Chondrocyte (in vitro differentiated cells): ENCODE data around the gene PNPLA8. TPM values are rescaled to one million over a fixed set of nuclear protein-coding genes. Genes with fewer than 3 reads are reported as not detected.
A peak's percentile ranks its signal among the peaks of the same experiment; 100 is the strongest.

ENCODE experiments used
- DNase-seq: peaks from one replicate; pipeline ENCODE4 v3.0.0; 2021; ENCODE audit warnings: mixed read lengths, low spot score
- H3K27ac Mint-ChIP-seq: one replicate; pipeline ENCODE4 v1.8.0; 2021; ENCODE audit warnings: mild to moderate bottlenecking, moderate library complexity, mixed read lengths; ENCODE audit not compliant: unreplicated experiment
- H3K27me3 Mint-ChIP-seq: 2 replicates; pipeline ENCODE4 v1.8.0; 2021; ENCODE audit warnings: low read depth, mixed read lengths
- H3K36me3 Mint-ChIP-seq: 2 replicates; pipeline ENCODE4 v1.8.0; 2021; ENCODE audit warnings: low read depth, mixed read lengths
- H3K4me1 Mint-ChIP-seq: 2 replicates; pipeline ENCODE4 v1.8.0; 2021; ENCODE audit warnings: low read depth, mild to moderate bottlenecking, mixed read lengths
- H3K4me3 Mint-ChIP-seq: one replicate; pipeline ENCODE4 v1.8.0; 2021; ENCODE audit warnings: mild to moderate bottlenecking, moderate library complexity, mixed read lengths; ENCODE audit not compliant: unreplicated experiment
- H3K9me3 Mint-ChIP-seq: 2 replicates; pipeline ENCODE4 v1.8.0; 2021; ENCODE audit warnings: low read depth, mixed read lengths
- CTCF ChIP-seq: fragments of 200-600 bp; sonication (generic); IDR thresholded peaks from 2 replicates; pipeline ENCODE4 v1.5.0; 2021; ENCODE audit warnings: antibody characterized with exemption, mild to moderate bottlenecking, moderate library complexity
- total RNA-seq: library from RNA; stranded (reverse); gene quantifications from 3 replicates; pipeline ENCODE4 v1.2.1, GENCODE V29; 2021

PNPLA8 gene
- total RNA-seq, 1 donor from 2014 or later = 26.8 TPM

- Mint-ChIP-seq H3K27me3 (no peaks in the 10 kb centered on the region), H3K9me3 (no peaks in the 10 kb centered on the region), H3K4me3 (peak within 1 kb of the TSS; percentile 98), H3K36me3 (peaks cover 10% of the 10 kb centered on the region), H3K27ac (peak within 1 kb of the TSS; percentile 100), H3K4me1 (peaks cover 49% of the 10 kb centered on the region)
- DNase-seq = peak; percentile 99
- TF ChIP-seq CTCF = no peak
Measured at GRCh38 chr7:108569381-108570145, 43.6 kb upstream of the PNPLA8 start, which contains the start of the genes DNAJB9 and THAP5. Gene DNAJB9, plus strand, starts transcription at chr7:108569874. Its CDS starts 1,853 bp downstream, at chr7:108571727. Gene THAP5, minus strand, starts transcription at chr7:108569706. Its CDS starts 137 bp downstream, at chr7:108569569.

- Mint-ChIP-seq H3K4me3 (peak overlapping the region; percentile 98), H3K27me3 (no peaks in the 10 kb centered on the region), H3K36me3 (peaks cover 14% of the 10 kb centered on the region), H3K4me1 (peaks cover 45% of the 10 kb centered on the region), H3K27ac (peak overlapping the region; percentile 100), H3K9me3 (no peaks in the 10 kb centered on the region)
- no peak for DNase-seq
- TF ChIP-seq CTCF = no peak
Measured at GRCh38 chr7:108568801-108569380, 43.0 kb upstream of the PNPLA8 start.

- no peak overlapping the region for H3K4me3 Mint-ChIP-seq
- H3K4me1 Mint-ChIP-seq = peaks cover 36% of the 10 kb centered on the region
Measured at GRCh38 chr7:108565987-108566386, 40.1 kb upstream of the PNPLA8 start.

GRCh38 chr7:108561047-108561619, 35.2 kb upstream of the PNPLA8 start:
- TF ChIP-seq CTCF = no peak
- Mint-ChIP-seq H3K4me3 (no peak overlapping the region), H3K27ac (no peak overlapping the region), H3K36me3 (peaks cover 21% of the 10 kb centered on the region), H3K4me1 (peaks cover 9% of the 10 kb centered on the region), H3K9me3 (peaks cover 20% of the 10 kb centered on the region), H3K27me3 (no peaks in the 10 kb centered on the region)
- no peak for DNase-seq

More at GRCh38 chr7:108565987-108566386, 40.1 kb upstream of the PNPLA8 start:
- no peaks in the 10 kb centered on the region for H3K9me3 Mint-ChIP-seq
- no peak overlapping the region for H3K27ac Mint-ChIP-seq
- DNase-seq = no peak
- peaks cover 10% of the 10 kb centered on the region for H3K36me3 Mint-ChIP-seq
- TF ChIP-seq CTCF = no peak
- H3K27me3 Mint-ChIP-seq = no peaks in the 10 kb centered on the region

GRCh38 chr7:108559253-108559652, 33.3 kb upstream of the PNPLA8 start:
- Mint-ChIP-seq H3K4me1 (peaks cover 9% of the 10 kb centered on the region), H3K36me3 (peaks cover 21% of the 10 kb centered on the region), H3K27me3 (no peaks in the 10 kb centered on the region), H3K9me3 (peaks cover 20% of the 10 kb centered on the region), H3K27ac (peak overlapping the region; percentile 19), H3K4me3 (no peak overlapping the region)
- no peak for DNase-seq
- no peak for TF ChIP-seq CTCF
